GM12873 (cell line): ENCODE data around the gene SREBF1.

Experiments used
- CTCF ChIP-seq: IDR thresholded peaks from 2 replicates; pipeline ENCODE4 v1.5.1; 2012; ENCODE audit warnings: low read depth, mild to moderate bottlenecking, moderate library complexity, low read length, control low read depth; ENCODE audit not compliant: insufficient read depth; ENCODE audit errors: missing control alignments

SREBF1 gene

DNA sequence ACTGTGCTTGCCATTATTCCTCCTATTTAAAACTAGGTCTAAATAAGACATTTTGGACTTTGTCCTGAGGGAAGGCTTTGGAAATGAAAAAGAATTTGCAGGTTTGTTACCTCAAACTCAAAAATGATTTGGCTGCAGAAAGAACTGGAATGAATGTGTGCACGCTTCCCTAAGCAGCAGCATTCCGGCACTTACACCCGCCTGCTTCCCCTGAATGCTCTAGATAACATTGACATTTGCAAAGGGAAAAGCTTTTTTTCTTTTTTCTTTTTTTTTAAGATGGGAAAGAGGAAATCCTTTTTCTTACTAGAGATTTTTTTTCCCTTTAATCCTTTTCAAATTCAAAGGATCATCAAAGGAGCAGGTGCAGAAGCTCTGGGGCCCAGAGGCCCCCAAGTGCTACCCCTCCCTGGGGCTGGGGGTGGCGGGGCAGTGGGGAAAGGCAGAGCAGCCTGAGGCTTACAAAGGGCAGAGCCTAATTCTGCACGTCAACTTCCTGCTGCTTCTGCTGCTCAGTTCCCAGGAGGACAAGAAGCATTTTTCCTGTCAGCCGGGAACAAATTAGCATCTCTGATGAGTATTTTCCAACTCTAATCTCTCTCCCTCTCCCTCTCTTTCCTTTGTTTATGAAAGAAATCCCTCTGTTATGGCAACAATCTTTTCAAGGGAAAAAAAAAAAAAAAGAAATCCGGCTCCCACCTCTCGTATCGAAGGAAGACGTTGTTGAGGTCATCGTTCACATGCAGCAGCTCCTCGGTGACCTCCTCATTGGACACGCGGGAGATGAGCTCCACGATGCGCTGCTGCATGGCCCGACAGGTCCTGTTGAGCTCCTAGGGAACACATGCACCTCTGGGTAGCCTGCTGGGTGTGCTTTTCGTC, 32.1 kb upstream of the SREBF1 start:
- TF ChIP-seq CTCF, result no peak

GRCh38 chr17:17866897-17867296, 30.1 kb upstream of the SREBF1 start:
- no peak for TF ChIP-seq CTCF

GRCh38 chr17:17866425-17866824, 29.6 kb upstream of the SREBF1 start:
- TF ChIP-seq CTCF, result no peak

- no peak for TF ChIP-seq CTCF
Observed at GRCh38 chr17:17865035-17865434, 28.2 kb upstream of the SREBF1 start.

- TF ChIP-seq CTCF, result no peak
Observed at GRCh38 chr17:17860766-17861107, 24.0 kb upstream of the SREBF1 start.

GRCh38 chr17:17859909-17860765, 23.4 kb upstream of the SREBF1 start:
- TF ChIP-seq CTCF, result peak; percentile 99

DNA sequence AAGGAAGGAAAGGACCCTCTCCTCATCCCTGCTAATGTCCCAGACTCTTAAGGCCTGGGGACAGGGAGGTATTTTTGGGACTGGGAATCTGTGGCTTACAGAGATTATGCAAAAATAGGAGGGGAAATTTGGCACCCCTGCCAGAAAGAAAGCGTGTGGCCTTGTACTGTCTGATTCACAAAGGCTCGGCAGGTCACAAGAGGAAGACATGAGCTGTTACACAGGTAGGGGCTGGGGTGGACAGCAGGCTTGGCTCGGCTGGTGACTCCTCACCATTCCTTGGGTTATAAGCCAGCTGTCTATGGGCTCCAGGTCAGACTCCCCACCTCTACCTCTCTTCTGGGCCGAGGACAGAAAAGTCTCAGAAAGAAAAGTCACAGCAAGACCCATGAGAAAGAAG, 20.7 kb upstream of the SREBF1 start:
- no peak for TF ChIP-seq CTCF
